Measurements from ENCODE around the gene MUC13.

MUC13 gene

DNA sequence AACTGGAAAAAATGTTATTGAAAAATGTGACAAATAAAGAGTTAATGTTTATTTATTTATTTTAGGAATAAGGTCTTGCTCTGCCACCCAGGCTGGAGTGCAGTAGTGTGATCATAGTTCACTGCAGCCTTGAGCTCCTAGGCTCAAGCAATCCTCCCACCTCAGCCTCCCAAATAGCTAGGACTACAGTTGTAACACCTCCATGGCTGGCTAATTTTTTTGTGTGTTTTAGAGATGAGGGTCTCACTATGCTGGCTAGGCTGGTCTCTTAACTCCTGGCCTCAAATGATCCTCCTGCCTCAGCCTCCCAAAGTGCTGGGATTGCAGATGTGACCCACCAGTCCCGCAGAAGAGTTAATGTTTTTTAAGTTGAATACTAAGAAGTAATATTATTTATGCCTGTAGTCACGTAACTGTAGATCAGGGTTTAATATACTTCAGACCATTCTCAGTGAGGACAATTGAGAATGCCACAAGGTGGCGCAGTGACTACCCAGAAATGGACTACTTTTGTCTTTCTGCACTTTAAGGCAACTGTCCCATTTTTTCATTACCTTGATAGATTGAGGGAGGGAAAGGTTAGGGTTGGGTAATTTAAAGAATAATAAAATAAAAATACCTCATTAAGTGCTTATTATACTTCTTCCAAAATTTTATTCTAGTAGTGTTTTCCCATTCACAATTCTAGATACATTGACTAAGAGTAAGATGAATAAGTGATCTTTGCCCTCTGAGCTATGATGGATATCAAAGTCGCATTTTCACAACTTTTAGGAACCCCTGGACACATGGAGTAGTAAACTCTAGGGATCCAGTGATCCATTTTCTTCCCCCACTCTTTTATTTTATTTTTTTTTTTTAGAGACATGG lies 6.0 kb downstream of the MUC13 start:
- H3K27ac ChIP-seq (ENCODE audit: low read depth, low read length), result no peak overlapping the region
- peak overlapping the region in 1 of 2 donors; percentile 47 for H3K4me3 ChIP-seq (ENCODE audit: low read depth in 1 of 2, low read length in 2 of 2)
- H3K4me1 ChIP-seq (ENCODE audit: control insufficient read depth in 1 of 2, insufficient read depth in 2 of 2, low read length in 2 of 2), result peaks cover 17 to 18% of the 10 kb centered on the region in 2 donors
- H3K9ac ChIP-seq (ENCODE audit: low read depth in 1 of 2, low read length in 2 of 2), result no peak overlapping the region
- no peaks in the 10 kb centered on the region for H3K9me3 ChIP-seq (ENCODE audit: control insufficient read depth in 1 of 2, low read length in 2 of 2)
- H3K36me3 ChIP-seq (ENCODE audit: control insufficient read depth in 1 of 2, insufficient read depth in 2 of 2, low read length in 2 of 2), result peaks cover 12 to 28% of the 10 kb centered on the region in 2 donors
- H3K27me3 ChIP-seq (ENCODE audit: control insufficient read depth in 1 of 2, insufficient read depth in 2 of 2, low read length in 2 of 2), result no peaks in the 10 kb centered on the region

DNA sequence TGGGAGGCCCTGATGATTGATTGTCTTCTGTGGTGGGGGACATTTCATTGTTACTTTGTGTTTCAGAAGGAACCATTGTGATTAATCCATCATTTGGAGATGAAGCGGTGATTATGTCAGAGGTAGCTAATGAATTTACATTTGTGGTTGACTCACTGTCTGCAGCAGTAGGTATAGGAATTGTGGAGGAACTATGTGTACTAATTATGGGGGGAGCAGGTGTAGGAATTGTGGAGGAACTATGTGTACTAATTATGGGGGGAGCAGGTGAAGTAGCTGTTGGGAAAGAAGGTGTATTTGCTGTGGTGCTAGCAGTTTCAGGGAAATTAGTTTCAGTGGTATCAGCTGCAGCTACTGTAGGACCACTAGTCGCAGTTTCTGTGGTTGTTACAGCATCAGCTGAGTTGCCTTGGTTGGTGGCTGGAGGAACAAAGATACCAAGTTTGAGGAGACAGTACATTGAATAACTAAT lies 6.9 kb downstream of the MUC13 start:
- H3K27ac ChIP-seq (ENCODE audit: low read depth, low read length), result no peak overlapping the region
- no peaks in the 10 kb centered on the region for H3K9me3 ChIP-seq (ENCODE audit: control insufficient read depth in 1 of 2, low read length in 2 of 2)
- no peak overlapping the region for H3K4me3 ChIP-seq (ENCODE audit: low read depth in 1 of 2, low read length in 2 of 2)
- peaks cover 17 to 18% of the 10 kb centered on the region in 2 donors for H3K4me1 ChIP-seq (ENCODE audit: control insufficient read depth in 1 of 2, insufficient read depth in 2 of 2, low read length in 2 of 2)
- H3K9ac ChIP-seq (ENCODE audit: low read depth in 1 of 2, low read length in 2 of 2), result peak overlapping the region in 1 of 2 donors; percentile 2
- H3K36me3 ChIP-seq (ENCODE audit: control insufficient read depth in 1 of 2, insufficient read depth in 2 of 2, low read length in 2 of 2), result peaks cover 12 to 38% of the 10 kb centered on the region in 2 donors
- H3K27me3 ChIP-seq (ENCODE audit: control insufficient read depth in 1 of 2, insufficient read depth in 2 of 2, low read length in 2 of 2), result no peaks in the 10 kb centered on the region

DNA sequence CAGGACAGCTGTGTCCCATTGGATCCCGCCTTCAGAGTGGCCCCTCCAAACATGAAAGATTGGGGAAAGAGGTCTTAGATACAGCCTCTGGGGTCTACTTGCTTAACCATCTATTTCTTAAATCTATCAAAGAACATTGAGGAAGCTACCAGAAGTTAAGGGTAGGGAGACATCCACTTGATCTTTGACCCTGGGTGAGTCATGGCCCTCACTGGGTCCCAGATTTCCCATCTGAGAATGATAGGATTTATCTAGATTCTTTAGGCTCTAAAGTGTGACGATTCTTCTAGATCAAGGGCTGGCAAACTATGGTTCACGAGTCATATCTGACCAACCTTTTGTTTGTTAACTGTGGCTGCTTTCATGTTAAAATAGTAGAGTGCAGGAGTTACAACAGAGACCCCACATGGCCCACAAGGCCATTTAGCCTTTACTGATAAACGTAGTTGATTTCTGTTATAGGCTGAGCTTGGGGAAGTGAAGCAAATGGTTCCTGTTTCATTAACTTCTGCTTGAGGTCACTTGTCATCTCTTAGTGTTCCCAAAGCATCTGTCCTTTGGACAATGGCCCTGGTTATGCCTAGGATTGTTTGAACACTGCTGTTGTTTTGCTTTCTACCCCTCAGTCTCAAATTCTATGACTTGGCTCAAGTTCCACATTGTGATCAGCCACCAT lies 8.0 kb downstream of the MUC13 start:
- no peak overlapping the region for H3K27ac ChIP-seq (ENCODE audit: low read depth, low read length)
- H3K4me1 ChIP-seq (ENCODE audit: control insufficient read depth in 1 of 2, insufficient read depth in 2 of 2, low read length in 2 of 2), result peaks cover 17 to 18% of the 10 kb centered on the region in 2 donors

DNA sequence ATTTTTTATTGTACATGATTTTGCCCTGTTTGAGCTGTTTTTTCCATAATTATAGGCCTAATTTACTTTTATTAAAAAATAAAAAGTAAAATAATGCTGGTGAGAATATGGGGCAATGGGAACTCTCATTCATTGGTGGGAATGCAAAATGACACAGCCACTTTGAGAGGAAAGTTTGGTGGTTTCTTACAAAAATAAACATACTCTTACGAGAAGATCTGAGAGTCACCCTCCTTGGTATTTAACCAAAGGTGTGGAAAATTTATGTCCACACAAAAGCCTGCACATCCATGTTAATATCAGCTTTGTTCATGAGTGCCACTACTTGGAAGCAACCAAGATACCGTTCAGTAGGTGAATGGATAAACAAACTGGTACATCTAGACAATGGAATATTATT lies 9.8 kb downstream of the MUC13 start:
- no peak overlapping the region for H3K27ac ChIP-seq (ENCODE audit: low read depth, low read length)
- no peaks in the 10 kb centered on the region for H3K27me3 ChIP-seq (ENCODE audit: control insufficient read depth in 1 of 2, insufficient read depth in 2 of 2, low read length in 2 of 2)

More for the DNA sequence above, 8.0 kb downstream of the MUC13 start:
- Histone ChIP-seq H3K36me3 (ENCODE audit: control insufficient read depth in 1 of 2, insufficient read depth in 2 of 2, low read length in 2 of 2) (peaks cover 18 to 47% of the 10 kb centered on the region in 2 donors), H3K9me3 (ENCODE audit: control insufficient read depth in 1 of 2, low read length in 2 of 2) (no peaks in the 10 kb centered on the region), H3K4me3 (ENCODE audit: low read depth in 1 of 2, low read length in 2 of 2) (no peak overlapping the region), H3K27me3 (ENCODE audit: control insufficient read depth in 1 of 2, insufficient read depth in 2 of 2, low read length in 2 of 2) (no peaks in the 10 kb centered on the region), H3K9ac (ENCODE audit: low read depth in 1 of 2, low read length in 2 of 2) (no peak overlapping the region)

DNA sequence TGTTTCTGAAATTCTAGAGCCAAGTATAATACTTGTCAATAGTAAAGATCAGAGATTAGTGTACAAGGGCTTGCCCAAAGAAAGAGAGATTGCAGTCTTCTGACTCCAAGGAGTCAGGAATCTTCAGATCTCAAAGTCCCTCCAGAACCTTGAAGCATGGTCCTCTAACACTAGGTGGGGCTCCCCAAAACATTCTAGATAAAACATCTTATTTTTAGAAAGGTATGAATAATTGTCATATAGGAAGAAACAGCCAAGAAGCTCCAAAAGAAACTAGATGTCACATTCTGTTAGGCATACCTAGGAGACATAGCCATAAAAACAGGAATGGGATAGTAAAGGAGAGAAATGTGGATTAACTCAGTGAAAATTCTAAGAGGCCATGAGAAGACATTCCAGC lies 10.7 kb downstream of the MUC13 start:
- Histone ChIP-seq H3K9me3 (ENCODE audit: control insufficient read depth in 1 of 2, low read length in 2 of 2) (no peaks in the 10 kb centered on the region), H3K9ac (ENCODE audit: low read depth in 1 of 2, low read length in 2 of 2) (no peak overlapping the region), H3K27me3 (ENCODE audit: control insufficient read depth in 1 of 2, insufficient read depth in 2 of 2, low read length in 2 of 2) (no peaks in the 10 kb centered on the region), H3K27ac (ENCODE audit: low read depth, low read length) (no peak overlapping the region), H3K36me3 (ENCODE audit: control insufficient read depth in 1 of 2, insufficient read depth in 2 of 2, low read length in 2 of 2) (peaks cover 32 to 71% of the 10 kb centered on the region in 2 donors), H3K4me3 (ENCODE audit: low read depth in 1 of 2, low read length in 2 of 2) (no peak overlapping the region), H3K4me1 (ENCODE audit: control insufficient read depth in 1 of 2, insufficient read depth in 2 of 2, low read length in 2 of 2) (peaks cover 12 to 17% of the 10 kb centered on the region in 2 donors)

More for the DNA sequence above, 9.8 kb downstream of the MUC13 start:
- no peak overlapping the region for H3K9ac ChIP-seq (ENCODE audit: low read depth in 1 of 2, low read length in 2 of 2)
- H3K4me3 ChIP-seq (ENCODE audit: low read depth in 1 of 2, low read length in 2 of 2), result no peak overlapping the region
- peaks cover 15 to 17% of the 10 kb centered on the region in 2 donors for H3K4me1 ChIP-seq (ENCODE audit: control insufficient read depth in 1 of 2, insufficient read depth in 2 of 2, low read length in 2 of 2)
- peaks cover 27 to 63% of the 10 kb centered on the region in 2 donors for H3K36me3 ChIP-seq (ENCODE audit: control insufficient read depth in 1 of 2, insufficient read depth in 2 of 2, low read length in 2 of 2)
- H3K9me3 ChIP-seq (ENCODE audit: control insufficient read depth in 1 of 2, low read length in 2 of 2), result no peaks in the 10 kb centered on the region

DNA sequence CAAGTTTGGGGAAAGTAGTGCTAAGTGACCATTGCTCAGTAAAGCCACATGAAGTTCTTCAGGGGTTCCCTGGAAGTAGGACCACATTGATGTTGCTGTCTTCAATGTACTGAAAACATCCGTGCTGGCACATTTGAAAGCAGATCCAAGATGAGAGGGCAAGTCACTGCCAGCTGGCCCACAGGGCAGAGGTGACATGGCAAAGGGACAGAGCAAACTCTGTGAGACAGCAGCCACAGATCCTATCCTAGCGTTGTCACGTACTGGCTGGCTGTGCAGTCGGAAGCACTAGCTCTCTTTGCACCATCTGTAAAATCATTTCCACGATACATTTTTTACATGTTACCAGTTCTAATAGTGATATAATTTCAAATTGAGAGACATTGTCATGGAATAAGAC lies 13.8 kb downstream of the MUC13 start:
- no peak overlapping the region for H3K9ac ChIP-seq (ENCODE audit: low read depth in 1 of 2, low read length in 2 of 2)
- H3K4me1 ChIP-seq (ENCODE audit: control insufficient read depth in 1 of 2, insufficient read depth in 2 of 2, low read length in 2 of 2), result no peaks in the 10 kb centered on the region
- H3K27ac ChIP-seq (ENCODE audit: low read depth, low read length), result no peak overlapping the region
- H3K27me3 ChIP-seq (ENCODE audit: control insufficient read depth in 1 of 2, insufficient read depth in 2 of 2, low read length in 2 of 2), result no peaks in the 10 kb centered on the region
- peaks cover 31 to 79% of the 10 kb centered on the region in 2 donors for H3K36me3 ChIP-seq (ENCODE audit: control insufficient read depth in 1 of 2, insufficient read depth in 2 of 2, low read length in 2 of 2)
- H3K4me3 ChIP-seq (ENCODE audit: low read depth in 1 of 2, low read length in 2 of 2), result no peak overlapping the region
- no peaks in the 10 kb centered on the region for H3K9me3 ChIP-seq (ENCODE audit: control insufficient read depth in 1 of 2, low read length in 2 of 2)

DNA sequence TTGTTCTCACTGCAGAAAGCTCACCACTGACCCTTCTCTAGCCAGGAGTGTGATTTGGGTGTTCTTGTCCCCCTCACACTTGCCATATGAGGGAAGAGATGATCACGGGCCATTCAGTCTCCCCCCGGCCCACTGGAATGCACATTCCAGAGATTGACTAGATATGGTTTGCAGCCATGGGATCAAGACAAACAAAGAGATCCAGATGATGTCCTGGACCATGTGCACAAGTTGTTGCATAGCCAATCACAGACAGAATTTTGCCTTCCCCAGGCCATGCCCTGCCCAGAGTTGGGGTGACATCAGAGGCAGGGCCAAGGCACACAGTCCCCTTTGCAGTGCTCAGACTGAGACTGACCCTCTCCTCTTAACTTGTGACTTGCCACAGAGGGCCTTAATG lies 14.8 kb downstream of the MUC13 start:
- Histone ChIP-seq H3K27me3 (ENCODE audit: control insufficient read depth in 1 of 2, insufficient read depth in 2 of 2, low read length in 2 of 2) (no peaks in the 10 kb centered on the region), H3K36me3 (ENCODE audit: control insufficient read depth in 1 of 2, insufficient read depth in 2 of 2, low read length in 2 of 2) (peaks cover 38 to 88% of the 10 kb centered on the region in 2 donors), H3K4me1 (ENCODE audit: control insufficient read depth in 1 of 2, insufficient read depth in 2 of 2, low read length in 2 of 2) (no peaks in the 10 kb centered on the region), H3K27ac (ENCODE audit: low read depth, low read length) (no peak overlapping the region), H3K9me3 (ENCODE audit: control insufficient read depth in 1 of 2, low read length in 2 of 2) (no peaks in the 10 kb centered on the region), H3K4me3 (ENCODE audit: low read depth in 1 of 2, low read length in 2 of 2) (no peak overlapping the region), H3K9ac (ENCODE audit: low read depth in 1 of 2, low read length in 2 of 2) (no peak overlapping the region)

DNA sequence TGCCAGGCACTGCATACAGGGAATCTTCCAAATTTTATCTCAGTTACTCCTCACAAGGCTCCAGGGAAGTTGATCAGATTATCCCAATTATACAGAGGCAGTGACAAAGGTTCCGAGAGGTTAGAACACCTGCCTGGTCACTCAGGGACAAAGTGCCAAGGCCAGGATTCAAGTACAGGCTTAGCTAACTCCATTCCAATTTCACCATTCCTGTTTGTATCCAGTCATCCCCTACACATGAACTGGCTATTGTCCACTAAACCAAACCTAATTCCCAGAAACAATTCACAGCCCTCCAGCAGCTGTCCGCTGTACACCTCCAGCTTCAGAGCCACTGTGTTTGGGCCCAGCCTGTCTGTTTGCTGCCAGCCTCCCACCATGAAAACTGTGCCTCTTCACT lies 16.0 kb downstream of the MUC13 start:
- Histone ChIP-seq H3K9me3 (ENCODE audit: control insufficient read depth in 1 of 2, low read length in 2 of 2) (no peaks in the 10 kb centered on the region), H3K36me3 (ENCODE audit: control insufficient read depth in 1 of 2, insufficient read depth in 2 of 2, low read length in 2 of 2) (peaks cover 32 to 87% of the 10 kb centered on the region in 2 donors), H3K4me3 (ENCODE audit: low read depth in 1 of 2, low read length in 2 of 2) (no peak overlapping the region), H3K27ac (ENCODE audit: low read depth, low read length) (no peak overlapping the region), H3K27me3 (ENCODE audit: control insufficient read depth in 1 of 2, insufficient read depth in 2 of 2, low read length in 2 of 2) (no peaks in the 10 kb centered on the region), H3K4me1 (ENCODE audit: control insufficient read depth in 1 of 2, insufficient read depth in 2 of 2, low read length in 2 of 2) (no peaks in the 10 kb centered on the region), H3K9ac (ENCODE audit: low read depth in 1 of 2, low read length in 2 of 2) (no peak overlapping the region)

DNA sequence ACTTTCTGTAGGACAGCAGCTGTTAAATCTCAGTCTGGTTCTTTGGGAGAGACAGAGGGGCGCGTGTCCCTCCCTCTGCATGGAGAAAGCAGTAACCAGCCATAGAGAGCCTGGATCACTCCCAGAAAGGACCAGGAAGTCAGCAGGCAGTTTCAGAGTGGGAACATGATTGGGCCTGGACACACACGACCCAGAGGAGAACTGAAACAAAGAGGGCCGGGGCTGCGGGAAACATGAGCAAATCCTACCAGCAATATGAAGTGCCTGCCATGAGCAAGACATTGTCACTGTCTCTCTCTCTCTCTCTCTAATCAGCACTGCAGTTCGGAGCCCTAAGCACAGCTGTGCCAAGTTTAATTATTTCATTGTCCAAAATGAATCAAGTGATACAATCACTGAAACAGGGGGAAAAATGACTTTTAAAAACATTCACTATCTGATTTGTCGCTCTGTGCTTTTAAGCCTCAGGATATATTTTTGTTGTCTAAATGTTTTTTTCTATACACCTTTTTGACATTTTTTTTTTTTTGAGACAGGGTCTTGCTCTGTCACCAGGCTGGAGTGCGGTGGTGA lies 17.6 kb downstream of the MUC13 start:
- Histone ChIP-seq H3K9me3 (ENCODE audit: control insufficient read depth in 1 of 2, low read length in 2 of 2) (no peaks in the 10 kb centered on the region), H3K27ac (ENCODE audit: low read depth, low read length) (no peak overlapping the region), H3K27me3 (ENCODE audit: control insufficient read depth in 1 of 2, insufficient read depth in 2 of 2, low read length in 2 of 2) (no peaks in the 10 kb centered on the region), H3K4me1 (ENCODE audit: control insufficient read depth in 1 of 2, insufficient read depth in 2 of 2, low read length in 2 of 2) (no peaks in the 10 kb centered on the region), H3K4me3 (ENCODE audit: low read depth in 1 of 2, low read length in 2 of 2) (no peak overlapping the region), H3K36me3 (ENCODE audit: control insufficient read depth in 1 of 2, insufficient read depth in 2 of 2, low read length in 2 of 2) (peaks cover 44 to 86% of the 10 kb centered on the region in 2 donors), H3K9ac (ENCODE audit: low read depth in 1 of 2, low read length in 2 of 2) (no peak overlapping the region)

DNA sequence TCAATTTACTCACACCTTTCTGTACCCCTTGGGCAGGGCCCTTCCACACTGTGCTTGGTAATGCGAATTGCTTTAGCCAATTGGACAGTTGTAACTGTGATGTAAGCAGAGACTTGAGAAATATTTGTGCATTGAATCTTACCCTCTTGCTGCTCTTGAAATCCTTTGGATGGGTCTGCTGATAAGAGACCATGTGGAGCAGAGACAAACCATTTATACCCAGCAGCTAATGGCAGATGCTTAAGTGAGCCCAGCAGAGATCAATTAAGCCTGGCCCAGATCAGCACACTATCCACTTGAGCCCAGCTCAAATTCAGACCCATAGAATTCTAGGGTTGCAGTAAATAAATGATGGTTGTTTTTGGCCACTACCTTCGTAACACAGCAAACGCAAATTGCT lies 19.3 kb downstream of the MUC13 start:
- no peak overlapping the region for H3K9ac ChIP-seq (ENCODE audit: low read depth in 1 of 2, low read length in 2 of 2)
- H3K9me3 ChIP-seq (ENCODE audit: control insufficient read depth in 1 of 2, low read length in 2 of 2), result no peaks in the 10 kb centered on the region
- H3K27me3 ChIP-seq (ENCODE audit: control insufficient read depth in 1 of 2, insufficient read depth in 2 of 2, low read length in 2 of 2), result no peaks in the 10 kb centered on the region
- peaks cover 39 to 86% of the 10 kb centered on the region in 2 donors for H3K36me3 ChIP-seq (ENCODE audit: control insufficient read depth in 1 of 2, insufficient read depth in 2 of 2, low read length in 2 of 2)
- no peak overlapping the region for H3K4me3 ChIP-seq (ENCODE audit: low read depth in 1 of 2, low read length in 2 of 2)
- H3K4me1 ChIP-seq (ENCODE audit: control insufficient read depth in 1 of 2, insufficient read depth in 2 of 2, low read length in 2 of 2), result no peaks in the 10 kb centered on the region
- no peak overlapping the region for H3K27ac ChIP-seq (ENCODE audit: low read depth, low read length)

Measured in duodenal mucosa (tissue), 2 donors.